Heart right ventricle (tissue), 16 donors: ENCODE measurements around the gene SENP3. TPM values are rescaled to one million over a fixed set of nuclear protein-coding genes. Genes with fewer than 3 reads are reported as not detected.
A peak's percentile ranks its signal among the peaks of the same experiment; 100 is the strongest.

ENCODE experiments used
- ATAC-seq, 8 donors: fragments of 200-7000 bp; cut with Tn5 transposase; one replicate each; pipeline ENCODE4 v1.9.1; 2020; ENCODE audit warnings: mild to moderate bottlenecking in 8 of 8, moderate library complexity in 8 of 8, moderate number of reproducible peaks in 1 of 8
- DNase-seq, 2 donors: peaks; one replicate each; pipeline ENCODE4 v3.0.0-alpha.2; 2020
- H3K27ac ChIP-seq, 10 donors: fragments of 200-600 bp; sonication (generic) in 2 of 10; one replicate each; pipeline versions ENCODE4 v1.5.0 to v1.8.0; 2020 to 2022; ENCODE audit warnings: mild to moderate bottlenecking in 3 of 10
- H3K27me3 ChIP-seq, 7 donors: fragments of 200-600 bp; one replicate each; pipeline ENCODE4 v1.8.0; 2021 to 2022; ENCODE audit warnings: mild to moderate bottlenecking in 2 of 7
- H3K36me3 ChIP-seq, 9 donors: fragments of 200-600 bp; sonication (generic) in 1 of 9; one replicate each; pipeline versions ENCODE4 v1.5.0 to v1.8.0; 2020 to 2022; ENCODE audit warnings: mild to moderate bottlenecking in 2 of 9
- H3K4me1 ChIP-seq, 9 donors: fragments of 200-600 bp; sonication (generic) in 1 of 9; one replicate each; pipeline versions ENCODE4 v1.5.0 to v1.8.0; 2020 to 2022; ENCODE audit warnings: mild to moderate bottlenecking in 4 of 9
- H3K4me3 ChIP-seq, 10 donors: fragments of 200-600 bp; sonication (generic) in 2 of 10; one replicate each; pipeline versions ENCODE4 v1.5.0 to v1.8.0; 2020 to 2022; ENCODE audit warnings: mild to moderate bottlenecking in 7 of 10, moderate library complexity in 2 of 10
- H3K9me3 ChIP-seq, 11 donors: fragments of 200-600 bp in 10 of 11; sonication (generic) in 2 of 11; one replicate each; pipeline versions ENCODE4 v1.5.0 to v1.8.0; 2013 to 2022; ENCODE audit warnings: mild to moderate bottlenecking in 2 of 11, control low read depth in 1 of 11, moderate library complexity in 1 of 11
- CTCF ChIP-seq, 9 donors: fragments of 200-600 bp; sonication (generic) in 2 of 9; IDR thresholded peaks; one replicate each; pipeline versions ENCODE4 v1.5.0 to v1.8.0; 2021 to 2022; ENCODE audit warnings: antibody characterized with exemption in 9 of 9, mild to moderate bottlenecking in 5 of 9, moderate library complexity in 1 of 9
- WGBS, 2 donors: extraction: QIAGEN DNeasy Blood & Tissue Kit; methylation state at CpG; one replicate each; pipeline ENCODE4 v1.1.7; 2013; ENCODE audit warnings: inconsistent platforms in 1 of 2; 5-methylcytosine and 5-hydroxymethylcytosine counted together
- intact Hi-C, 10 donors: fragments of 100-400 bp; cut with DNase I; formaldehyde crosslinking; loops; one replicate each; pipeline versions ENCODE4 v1.11.1 to v1.14.2; 2022
- polyA plus RNA-seq, 2 donors: library from polyadenylated mRNA; stranded (reverse); fragments of 200-250 nt; gene quantifications; one replicate each; pipeline ENCODE4 v1.2.3, GENCODE V29; 2013
- total RNA-seq, 10 donors: library from RNA; stranded (reverse); fragmentation: NEBNext Ultra II Directional in 3 of 10; extraction: Animal tissue kit (Norgen Biotek cat#: 25700) in 3 of 10; gene quantifications; one replicate each; pipeline versions ENCODE4 v1.2.1 to v1.2.4, GENCODE V29; 2021 to 2023
- donor health status: Arrhythmogenic right ventricular cardiomyopathy.
- donor health status: ischemic (EF 13 %, LVEDD 7.1; RV severe dilation, severe dysfunction).
- donor health status: healthy with polysubstance abuse.
- donor health status: DM: no; HTN: yes; CAD: no.
- donor health status: DM: no; HTN: no; CAD: no.
- donor health status: ischemic (EF 25% LVEDD 6.9; RV normal size, moderate dysfunction).
- donor health status: ischemic (EF 25% LVEDD 5.7; RV mildly dilated, moderate dysfunction).
- donor health status: healthy.
- donor health status: DM: yes; HTN: yes; CAD: no.
- donor health status: Ischemic cardiomyopathy.
- donor health status: ischemic (EF 35%, LVEDD 5.7; RV mildly dilated, moderate dysfunction).
- donor health status: nonischemic (EF 11% LVEDD 7.7; RV severe dilation, severe dysfunction).
- donor health status: DM: yes; HTN: yes; CAD: no.
- donor health status: PGD.
- donor health status: ischemic (EF 29% LVEDD 5.4; RV normal size, mild dysfunction).
- donor health status: nonischemic (EF 23%, LVEDD 6.1; RV moderate dilation, normal function).

SENP3 gene
- total and polyA plus RNA-seq, 12 donors = 22.4 to 46.6 (median 28.3) TPM

- 85 to 86% methylated on average over 4 of the region's 4 CpGs for WGBS, 2 donors
- H3K27me3 ChIP-seq = no peaks in the 10 kb centered on the region
- ATAC-seq (no peak), DNase-seq (no peak)
- intact Hi-C loops = loop anchor here in 1 of 10 donors (10.0 kb wide), 1 partner anchor 117 kb away; the partner anchor contains the start of genes FGF11 and TMEM102
- TF ChIP-seq CTCF (IDR thresholded peaks at IDR 0.05) = no peak
- peaks cover 0 to 73% (median 18%) of the 10 kb centered on the region in 9 donors for H3K4me1 ChIP-seq
- H3K36me3 ChIP-seq = peaks cover 0 to 34% (median 10%) of the 10 kb centered on the region in 9 donors
- no peaks in the 10 kb centered on the region for H3K9me3 ChIP-seq
- peak overlapping the region in 1 of 10 donors; percentile 85 for H3K27ac ChIP-seq
- no peak overlapping the region for H3K4me3 ChIP-seq
These were observed 10.3 kb upstream of the SENP3 start for GRCh38 chr17:7551396-7551795.

GRCh38 chr17:7552621-7553051 lies 9.1 kb upstream of the SENP3 start:
- intact Hi-C loops = loop anchor here in 1 of 10 donors (10.0 kb wide), 1 partner anchor 118 kb away; the partner anchor contains the start of genes FGF11 and TMEM102
- ATAC-seq (peak in 1 of 8 donors; percentile 30), DNase-seq (no peak)
- H3K4me1 ChIP-seq = peaks cover 8 to 80% (median 23%) of the 10 kb centered on the region in 9 donors
- H3K27me3 ChIP-seq = no peaks in the 10 kb centered on the region
- H3K27ac ChIP-seq = peak overlapping the region in 5 of 10 donors; percentile 19 to 85 (median 26)
- peaks cover 0 to 34% (median 10%) of the 10 kb centered on the region in 9 donors for H3K36me3 ChIP-seq
- WGBS, 2 donors = 77 to 86% methylated on average over 6 of the region's 6 CpGs
- TF ChIP-seq CTCF (IDR thresholded peaks at IDR 0.05) = no peak
- no peaks in the 10 kb centered on the region for H3K9me3 ChIP-seq
- no peak overlapping the region for H3K4me3 ChIP-seq

- TF ChIP-seq CTCF (IDR thresholded peaks at IDR 0.05) = no peak
- 97 to 100% methylated on average over 1 of the region's 1 CpG for WGBS, 2 donors
- no peak for DNase-seq
- Histone ChIP-seq H3K4me1 (peaks cover 15 to 81% (median 25%) of the 10 kb centered on the region in 9 donors), H3K9me3 (no peaks in the 10 kb centered on the region), H3K27ac (peak overlapping the region in 3 of 10 donors; percentile 39 to 85 (median 62)), H3K27me3 (no peaks in the 10 kb centered on the region), H3K36me3 (peaks cover 0 to 34% (median 10%) of the 10 kb centered on the region in 9 donors), H3K4me3 (peak overlapping the region in 1 of 10 donors; percentile 9)
- no peak for ATAC-seq
- intact Hi-C loops = loop anchor here in 1 of 10 donors (10.0 kb wide), 1 partner anchor 119 kb away; the partner anchor contains the start of genes FGF11 and TMEM102
These were observed 8.4 kb upstream of the SENP3 start for GRCh38 chr17:7553356-7553755.

GRCh38 chr17:7555320-7555948 lies 6.3 kb upstream of the SENP3 start:
- WGBS, 2 donors = 58 to 66% methylated on average over 10 of the region's 10 CpGs
- ATAC-seq = no peak
- no peak overlapping the region for H3K4me3 ChIP-seq
- intact Hi-C loops = loop anchor here in 3 of 10 donors (5.0 to 10.0 kb wide), 3 partner anchors 43 to 121 kb away; partner anchors contain the start of genes FGF11 (in 2 of the 3) and TMEM102 (in 2 of the 3)
- no peak for DNase-seq
- peaks cover 30 to 85% (median 36%) of the 10 kb centered on the region in 9 donors for H3K4me1 ChIP-seq
- H3K27ac ChIP-seq = no peak overlapping the region
- no peaks in the 10 kb centered on the region for H3K27me3 ChIP-seq
- peaks cover 0 to 39% (median 10%) of the 10 kb centered on the region in 9 donors for H3K36me3 ChIP-seq
- TF ChIP-seq CTCF (IDR thresholded peaks at IDR 0.05) = no peak
- no peaks in the 10 kb centered on the region for H3K9me3 ChIP-seq
